ENCODE data around the gene OTOP2.

OTOP2 gene

DNA sequence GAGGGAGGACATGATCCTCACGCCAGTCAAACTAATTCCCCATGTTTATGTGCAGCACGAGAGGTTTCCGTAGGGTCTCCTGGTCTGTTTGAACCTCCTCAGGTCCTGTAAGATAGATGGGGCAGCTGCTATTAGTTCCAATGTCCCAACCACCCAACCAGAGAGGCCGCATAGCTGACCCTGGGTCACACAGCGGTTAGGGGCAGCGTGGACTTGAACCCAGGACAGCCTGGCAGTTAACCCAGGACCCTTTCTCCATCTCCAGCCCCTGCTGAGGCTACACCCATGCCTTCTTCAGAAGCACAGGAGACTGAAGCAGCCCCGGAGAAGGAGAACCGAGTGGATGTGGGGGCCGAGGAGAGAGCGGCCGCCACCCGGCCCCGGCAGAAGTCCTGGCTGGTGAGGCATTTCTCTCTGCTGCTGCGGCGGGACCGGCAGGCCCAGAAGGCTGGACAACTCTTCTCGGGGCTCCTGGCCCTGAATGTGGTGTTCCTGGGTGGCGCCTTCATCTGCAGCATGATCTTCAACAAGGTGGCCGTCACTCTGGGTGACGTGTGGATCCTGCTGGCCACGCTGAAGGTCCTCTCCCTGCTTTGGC is 17.2 kb downstream of the OTOP2 start:
- H3K9me3 ChIP-seq (ENCODE audit: insufficient read depth, low read depth, low read length), result no peaks in the 10 kb centered on the region
- H3K36me3 ChIP-seq (ENCODE audit: insufficient read depth, low read length), result no peaks in the 10 kb centered on the region
- no peak overlapping the region for H2AFZ ChIP-seq (ENCODE audit: low read length)
- H3K9me2 ChIP-seq (replicated peaks; ENCODE audit: low read depth, low read length), result no peaks in the 10 kb centered on the region
- no peak overlapping the region for H3K9ac ChIP-seq (ENCODE audit: low read depth, low read length, poor library complexity, severe bottlenecking)
- H3K79me2 ChIP-seq (ENCODE audit: insufficient read depth, low read length), result no peaks in the 10 kb centered on the region
- H4K20me1 ChIP-seq (ENCODE audit: insufficient read depth, low read length, poor library complexity, severe bottlenecking), result no peaks in the 10 kb centered on the region
- no peak overlapping the region for H3K4me3 ChIP-seq (ENCODE audit: low read length, poor library complexity, severe bottlenecking)
- no peak overlapping the region for H3K4me2 ChIP-seq (ENCODE audit: low read depth, low read length, poor library complexity, severe bottlenecking)
- no peaks in the 10 kb centered on the region for H3K4me1 ChIP-seq (ENCODE audit: insufficient read depth, low read length, poor library complexity, severe bottlenecking)
- H3F3A ChIP-seq (ENCODE audit: low read depth), result no peaks in the 10 kb centered on the region
- TF ChIP-seq, protein P1, sequence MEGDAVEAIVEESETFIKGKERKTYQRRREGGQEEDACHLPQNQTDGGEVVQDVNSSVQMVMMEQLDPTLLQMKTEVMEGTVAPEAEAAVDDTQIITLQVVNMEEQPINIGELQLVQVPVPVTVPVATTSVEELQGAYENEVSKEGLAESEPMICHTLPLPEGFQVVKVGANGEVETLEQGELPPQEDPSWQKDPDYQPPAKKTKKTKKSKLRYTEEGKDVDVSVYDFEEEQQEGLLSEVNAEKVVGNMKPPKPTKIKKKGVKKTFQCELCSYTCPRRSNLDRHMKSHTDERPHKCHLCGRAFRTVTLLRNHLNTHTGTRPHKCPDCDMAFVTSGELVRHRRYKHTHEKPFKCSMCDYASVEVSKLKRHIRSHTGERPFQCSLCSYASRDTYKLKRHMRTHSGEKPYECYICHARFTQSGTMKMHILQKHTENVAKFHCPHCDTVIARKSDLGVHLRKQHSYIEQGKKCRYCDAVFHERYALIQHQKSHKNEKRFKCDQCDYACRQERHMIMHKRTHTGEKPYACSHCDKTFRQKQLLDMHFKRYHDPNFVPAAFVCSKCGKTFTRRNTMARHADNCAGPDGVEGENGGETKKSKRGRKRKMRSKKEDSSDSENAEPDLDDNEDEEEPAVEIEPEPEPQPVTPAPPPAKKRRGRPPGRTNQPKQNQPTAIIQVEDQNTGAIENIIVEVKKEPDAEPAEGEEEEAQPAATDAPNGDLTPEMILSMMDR (conservative IDR thresholded peaks at IDR 0.05; ENCODE audit: low read length), result no peak
- no peak for TF ChIP-seq EZH2phosphoT487 (IDR thresholded peaks at IDR 0.05; ENCODE audit: borderline replicate concordance)
- no peaks in the 10 kb centered on the region for H3K27me3 ChIP-seq (ENCODE audit: insufficient read depth, low read length, poor library complexity, severe bottlenecking)

DNA sequence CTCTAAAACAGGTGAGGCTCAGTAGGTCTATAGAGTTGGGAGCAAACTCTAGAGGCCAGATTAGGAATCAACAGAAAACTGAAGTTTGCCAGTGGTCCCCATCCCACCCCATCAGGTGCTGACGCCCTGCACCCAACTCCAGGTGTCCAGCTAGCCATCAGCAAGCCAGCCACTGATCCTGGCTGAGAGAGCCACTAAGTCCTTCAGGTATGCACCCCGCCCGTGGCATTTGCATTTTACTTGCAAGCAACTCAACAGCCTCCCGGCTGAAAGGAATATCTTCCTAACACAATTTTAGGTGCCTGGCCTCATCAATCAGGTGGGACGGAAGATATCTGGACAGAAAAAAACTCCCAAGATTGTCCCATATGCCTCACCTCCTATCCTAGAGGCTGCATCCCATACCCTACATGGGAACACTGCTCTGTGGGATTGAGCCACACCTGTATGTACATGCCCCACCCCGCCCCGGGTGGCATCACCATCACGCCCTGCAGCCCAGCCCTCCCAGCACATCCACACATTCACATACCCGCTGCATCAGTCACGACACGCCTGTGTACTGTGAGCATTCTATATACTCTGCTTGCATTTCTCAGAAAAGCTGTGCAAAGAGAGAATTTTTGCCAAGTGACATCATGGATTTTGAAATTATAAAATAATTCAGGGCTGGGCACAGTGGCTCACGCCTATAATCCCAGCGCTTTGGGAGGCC is 19.9 kb downstream of the OTOP2 start:
- H3K4me1 ChIP-seq (ENCODE audit: insufficient read depth, low read length, poor library complexity, severe bottlenecking), result no peaks in the 10 kb centered on the region
- H3K9me2 ChIP-seq (replicated peaks; ENCODE audit: low read depth, low read length), result no peaks in the 10 kb centered on the region
- no peaks in the 10 kb centered on the region for H3K27me3 ChIP-seq (ENCODE audit: insufficient read depth, low read length, poor library complexity, severe bottlenecking)
- H4K20me1 ChIP-seq (ENCODE audit: insufficient read depth, low read length, poor library complexity, severe bottlenecking), result no peaks in the 10 kb centered on the region
- no peak overlapping the region for H3K9ac ChIP-seq (ENCODE audit: low read depth, low read length, poor library complexity, severe bottlenecking)
- H3K79me2 ChIP-seq (ENCODE audit: insufficient read depth, low read length), result no peaks in the 10 kb centered on the region
- no peaks in the 10 kb centered on the region for H3F3A ChIP-seq (ENCODE audit: low read depth)
- no peak overlapping the region for H3K4me2 ChIP-seq (ENCODE audit: low read depth, low read length, poor library complexity, severe bottlenecking)
- TF ChIP-seq, protein P1 (conservative IDR thresholded peaks at IDR 0.05; ENCODE audit: low read length), result no peak
- no peak for TF ChIP-seq EZH2phosphoT487 (IDR thresholded peaks at IDR 0.05; ENCODE audit: borderline replicate concordance)
- H3K36me3 ChIP-seq (ENCODE audit: insufficient read depth, low read length), result no peaks in the 10 kb centered on the region
- no peaks in the 10 kb centered on the region for H3K9me3 ChIP-seq (ENCODE audit: insufficient read depth, low read depth, low read length)
- H3K4me3 ChIP-seq (ENCODE audit: low read length, poor library complexity, severe bottlenecking), result no peak overlapping the region
- H2AFZ ChIP-seq (ENCODE audit: low read length), result no peak overlapping the region

DNA sequence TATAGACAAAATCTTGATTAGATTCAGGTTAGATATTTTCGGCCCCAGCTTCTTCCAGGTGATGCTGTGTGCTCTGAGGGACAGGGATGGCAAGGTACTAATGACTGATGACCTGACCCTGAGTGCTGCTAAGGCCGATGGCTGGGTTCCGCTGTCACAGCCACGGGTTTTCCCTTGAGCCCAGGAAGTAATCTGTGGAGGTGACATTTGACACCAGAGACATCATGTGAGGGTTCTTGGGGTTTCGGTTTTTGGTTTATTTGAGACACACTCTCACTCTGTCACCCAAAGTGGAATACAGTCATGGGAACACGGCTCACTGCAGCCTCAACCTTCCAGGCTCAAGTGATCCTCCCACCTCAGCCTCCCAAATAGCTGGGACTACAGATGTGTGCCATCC is 21.5 kb downstream of the OTOP2 start:
- H3K36me3 ChIP-seq (ENCODE audit: insufficient read depth, low read length), result no peaks in the 10 kb centered on the region
- no peak overlapping the region for H3K9ac ChIP-seq (ENCODE audit: low read depth, low read length, poor library complexity, severe bottlenecking)
- H3K9me2 ChIP-seq (replicated peaks; ENCODE audit: low read depth, low read length), result no peaks in the 10 kb centered on the region
- H3K27me3 ChIP-seq (ENCODE audit: insufficient read depth, low read length, poor library complexity, severe bottlenecking), result no peaks in the 10 kb centered on the region
- no peaks in the 10 kb centered on the region for H3K9me3 ChIP-seq (ENCODE audit: insufficient read depth, low read depth, low read length)
- TF ChIP-seq, protein P1 (conservative IDR thresholded peaks at IDR 0.05; ENCODE audit: low read length), result no peak
- TF ChIP-seq EZH2phosphoT487 (IDR thresholded peaks at IDR 0.05; ENCODE audit: borderline replicate concordance), result no peak
- H2AFZ ChIP-seq (ENCODE audit: low read length), result no peak overlapping the region
- H3K4me1 ChIP-seq (ENCODE audit: insufficient read depth, low read length, poor library complexity, severe bottlenecking), result no peaks in the 10 kb centered on the region
- H3F3A ChIP-seq (ENCODE audit: low read depth), result no peaks in the 10 kb centered on the region
- no peak overlapping the region for H3K4me2 ChIP-seq (ENCODE audit: low read depth, low read length, poor library complexity, severe bottlenecking)
- H4K20me1 ChIP-seq (ENCODE audit: insufficient read depth, low read length, poor library complexity, severe bottlenecking), result no peaks in the 10 kb centered on the region
- H3K4me3 ChIP-seq (ENCODE audit: low read length, poor library complexity, severe bottlenecking), result no peak overlapping the region
- H3K79me2 ChIP-seq (ENCODE audit: insufficient read depth, low read length), result no peaks in the 10 kb centered on the region

All from Loucy (cell line).